ENCODE data around the gene JAG1.

Gene JAG1

GRCh38 chr20:10648651-10649050 lies 25.1 kb downstream of the JAG1 start:
- TF ChIP-seq MYC (IDR thresholded peaks at IDR 0.05; ENCODE audit: low read depth, low read length) (no peak), POLR2A (IDR thresholded peaks at IDR 0.05; ENCODE audit: extremely low read depth, insufficient read length) (no peak), CTCF (IDR thresholded peaks at IDR 0.05; ENCODE audit: low read depth, low read length) (no peak)
- TF ChIP-seq, protein P1, sequence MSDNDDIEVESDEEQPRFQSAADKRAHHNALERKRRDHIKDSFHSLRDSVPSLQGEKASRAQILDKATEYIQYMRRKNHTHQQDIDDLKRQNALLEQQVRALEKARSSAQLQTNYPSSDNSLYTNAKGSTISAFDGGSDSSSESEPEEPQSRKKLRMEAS (IDR thresholded peaks at IDR 0.05; ENCODE audit: low read depth, low read length): no peak
- no peak overlapping the region for H3K4me3 ChIP-seq (ENCODE audit: low read depth, low read length)
- DNase-seq (ENCODE audit: low read depth): no peak

DNA sequence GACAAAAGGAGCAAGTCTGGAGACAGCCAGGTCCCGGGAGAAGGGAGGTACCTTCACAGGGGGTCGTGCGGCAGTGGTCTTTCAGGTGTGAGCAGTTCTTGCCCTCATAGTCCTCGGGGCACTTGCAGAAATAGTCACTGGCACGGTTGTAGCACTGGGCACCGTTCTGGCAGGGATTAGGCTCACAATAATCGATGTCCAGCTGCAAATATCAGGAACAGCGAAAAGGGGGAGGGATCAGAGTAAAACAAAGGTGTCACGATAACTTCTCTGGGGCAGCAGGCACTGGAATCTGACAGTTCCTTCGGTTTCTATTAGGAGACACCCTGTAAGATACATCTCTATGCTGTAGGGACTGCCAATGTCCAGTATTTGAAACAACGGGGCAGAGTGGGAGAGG lies 25.9 kb downstream of the JAG1 start:
- no peak for DNase-seq (ENCODE audit: low read depth)
- TF ChIP-seq POLR2A (IDR thresholded peaks at IDR 0.05; ENCODE audit: extremely low read depth, insufficient read length) (no peak), CTCF (IDR thresholded peaks at IDR 0.05; ENCODE audit: low read depth, low read length) (no peak), MYC (IDR thresholded peaks at IDR 0.05; ENCODE audit: low read depth, low read length) (no peak)
- TF ChIP-seq, protein P1 (IDR thresholded peaks at IDR 0.05; ENCODE audit: low read depth, low read length): no peak
- H3K4me3 ChIP-seq (ENCODE audit: low read depth, low read length): no peak overlapping the region

GRCh38 chr20:10647471-10647870 lies 26.3 kb downstream of the JAG1 start:
- H3K4me3 ChIP-seq (ENCODE audit: low read depth, low read length): no peak overlapping the region
- TF ChIP-seq MYC (IDR thresholded peaks at IDR 0.05; ENCODE audit: low read depth, low read length) (no peak), CTCF (IDR thresholded peaks at IDR 0.05; ENCODE audit: low read depth, low read length) (peak; percentile 14)
- TF ChIP-seq, protein P1 (IDR thresholded peaks at IDR 0.05; ENCODE audit: low read depth, low read length): 0 out of 2 replicates have a peak, but pooled peaks have one; percentile 18
- peak; percentile 27 for DNase-seq (ENCODE audit: low read depth)

GRCh38 chr20:10646886-10647420 lies 26.8 kb downstream of the JAG1 start:
- TF ChIP-seq, protein P1 (IDR thresholded peaks at IDR 0.05; ENCODE audit: low read depth, low read length): no peak
- TF ChIP-seq MYC (IDR thresholded peaks at IDR 0.05; ENCODE audit: low read depth, low read length) (no peak), CTCF (IDR thresholded peaks at IDR 0.05; ENCODE audit: low read depth, low read length) (no peak), POLR2A (IDR thresholded peaks at IDR 0.05; ENCODE audit: extremely low read depth, insufficient read length) (no peak)
- H3K4me3 ChIP-seq (ENCODE audit: low read depth, low read length): no peak overlapping the region
- DNase-seq (ENCODE audit: low read depth): no peak

- TF ChIP-seq CTCF (IDR thresholded peaks at IDR 0.05; ENCODE audit: low read depth, low read length) (no peak), POLR2A (IDR thresholded peaks at IDR 0.05; ENCODE audit: extremely low read depth, insufficient read length) (no peak), MYC (IDR thresholded peaks at IDR 0.05; ENCODE audit: low read depth, low read length) (no peak)
- TF ChIP-seq, protein P1 (IDR thresholded peaks at IDR 0.05; ENCODE audit: low read depth, low read length): no peak
- H3K4me3 ChIP-seq (ENCODE audit: low read depth, low read length): no peak overlapping the region
- DNase-seq (ENCODE audit: low read depth): no peak
These were observed 27.8 kb downstream of the JAG1 start for GRCh38 chr20:10646006-10646405.

All from NB4 (cell line).